HG02943 (cell line): ENCODE measurements around the gene TGFBRAP1.
"Not testable (repeated sequence)": the region's sequence is repeated elsewhere in the genome, so short reads cannot be mapped to it uniquely, and the experiment has no call there.

ENCODE experiments used
- ATAC-seq: cut with Tn5 transposase; IDR thresholded peaks from one replicate; pipeline ENCODE4 v1.9.1; 2021; ENCODE audit warnings: mild to moderate bottlenecking, low read depth, moderate library complexity; ENCODE audit not compliant: unreplicated experiment

TGFBRAP1 gene

GRCh38 chr2:105280281-105280680 lies 49.3 kb downstream of the TGFBRAP1 start:
- no peak for ATAC-seq

GRCh38 chr2:105279126-105279525 lies 50.4 kb downstream of the TGFBRAP1 start:
- ATAC-seq: no peak

- ATAC-seq: no peak
These were observed 50.9 kb downstream of the TGFBRAP1 start for GRCh38 chr2:105278654-105279053.

- ATAC-seq: no peak
These were observed 55.5 kb downstream of the TGFBRAP1 start for GRCh38 chr2:105274046-105274445.

GRCh38 chr2:105272176-105272575 lies 57.4 kb downstream of the TGFBRAP1 start:
- no peak for ATAC-seq

- ATAC-seq: no peak
These were observed 58.0 kb downstream of the TGFBRAP1 start for GRCh38 chr2:105271393-105272045.

GRCh38 chr2:105269426-105269825 lies 60.1 kb downstream of the TGFBRAP1 start:
- no peak for ATAC-seq

- ATAC-seq: no peak
These were observed 66.9 kb downstream of the TGFBRAP1 start for GRCh38 chr2:105262651-105263091.

GRCh38 chr2:105261061-105261460 lies 68.5 kb downstream of the TGFBRAP1 start:
- ATAC-seq: no peak

GRCh38 chr2:105258835-105259350 lies 70.6 kb downstream of the TGFBRAP1 start:
- ATAC-seq: no peak

GRCh38 chr2:105257981-105258380 lies 71.6 kb downstream of the TGFBRAP1 start:
- ATAC-seq: no peak

GRCh38 chr2:105256431-105257047 lies 73.0 kb downstream of the TGFBRAP1 start:
- no peak for ATAC-seq

GRCh38 chr2:105255979-105256378 lies 73.6 kb downstream of the TGFBRAP1 start:
- no peak for ATAC-seq

GRCh38 chr2:105254531-105255210 lies 74.9 kb downstream of the TGFBRAP1 start:
- no peak for ATAC-seq

GRCh38 chr2:105252271-105252670 lies 77.3 kb downstream of the TGFBRAP1 start:
- no peak for ATAC-seq

GRCh38 chr2:105251016-105251648 lies 78.4 kb downstream of the TGFBRAP1 start:
- not testable (repeated sequence) for ATAC-seq

GRCh38 chr2:105249891-105250290 lies 79.6 kb downstream of the TGFBRAP1 start:
- ATAC-seq: no peak

GRCh38 chr2:105249181-105249580 lies 80.4 kb downstream of the TGFBRAP1 start:
- no peak for ATAC-seq

GRCh38 chr2:105248316-105249070 lies 81.0 kb downstream of the TGFBRAP1 start:
- no peak for ATAC-seq

GRCh38 chr2:105244451-105244850 lies 85.1 kb downstream of the TGFBRAP1 start:
- no peak for ATAC-seq
